Smooth muscle cell of bladder (primary cell): ENCODE data around the gene ZNF560. TPM values are rescaled to one million over a fixed set of nuclear protein-coding genes. Genes with fewer than 3 reads are reported as not detected.

Source experiments
- total RNA-seq: library from RNA; depleted of rRNA; stranded (reverse); fragments of >200 nt; gene quantifications from 2 replicates; pipeline ENCODE4 v1.2.3, GENCODE V29; 2014

Gene ZNF560
- total RNA-seq = 0.37 and 0.57 TPM in 2 replicates

GRCh38 chr19:9498183-9498902, at the start of gene ZNF560:
ZNF560 (minus strand) TSS chr19:9498616; CDS start chr19:9475313, 23,303 bp downstream.

GRCh38 chr19:9538183-9539058, 40.0 kb upstream of the ZNF560 start, which contains the start of gene ZNF426:
ZNF426 (minus strand) TSS chr19:9538645; CDS start chr19:9536232, 2,413 bp downstream.

GRCh38 chr19:9435279-9436268, 62.8 kb downstream of the ZNF560 start, which contains the start of gene ZNF266:
ZNF266 (minus strand) TSS chr19:9435573; CDS start chr19:9420089, 15,484 bp downstream.

Other genes starting within 250 kb of the ZNF560 start
- gene OR7E24, start 247.7 kb downstream of the ZNF560 start, total RNA-seq = not detected in 2 replicates
- gene ZNF699, start 188.8 kb downstream of the ZNF560 start, total RNA-seq = 6.9 and 7.7 TPM in 2 replicates
- gene ZNF559, start 174.4 kb downstream of the ZNF560 start, total RNA-seq = 10.0 and 10.4 TPM in 2 replicates
- 1.2 and 1.4 TPM in 2 replicates for gene ZNF177, start 135.6 kb downstream of the ZNF560 start, total RNA-seq
- gene ZNF266, start 63.0 kb downstream of the ZNF560 start, total RNA-seq = 5.7 and 6.1 TPM in 2 replicates
- 19.9 and 20.8 TPM in 2 replicates for gene ZNF426, start 40.0 kb upstream of the ZNF560 start, total RNA-seq
- 33.7 and 34.2 TPM in 2 replicates for gene ZNF121, start 85.9 kb upstream of the ZNF560 start, total RNA-seq
- gene ZNF561, start 122.6 kb upstream of the ZNF560 start, total RNA-seq = 26.6 and 33.3 TPM in 2 replicates
- 12.9 and 23.4 TPM in 2 replicates for gene ZNF562, start 176.5 kb upstream of the ZNF560 start, total RNA-seq